GM21526 (cell line): ENCODE results near the gene SCRG1.
A peak's percentile ranks its signal among the peaks of the same experiment; 100 is the strongest.

Experiments used
- ATAC-seq: cut with Tn5 transposase; IDR thresholded peaks from one replicate; pipeline ENCODE4 v1.9.1; 2021; ENCODE audit warnings: moderate library complexity; ENCODE audit not compliant: unreplicated experiment, low FRiP score

SCRG1 gene

DNA sequence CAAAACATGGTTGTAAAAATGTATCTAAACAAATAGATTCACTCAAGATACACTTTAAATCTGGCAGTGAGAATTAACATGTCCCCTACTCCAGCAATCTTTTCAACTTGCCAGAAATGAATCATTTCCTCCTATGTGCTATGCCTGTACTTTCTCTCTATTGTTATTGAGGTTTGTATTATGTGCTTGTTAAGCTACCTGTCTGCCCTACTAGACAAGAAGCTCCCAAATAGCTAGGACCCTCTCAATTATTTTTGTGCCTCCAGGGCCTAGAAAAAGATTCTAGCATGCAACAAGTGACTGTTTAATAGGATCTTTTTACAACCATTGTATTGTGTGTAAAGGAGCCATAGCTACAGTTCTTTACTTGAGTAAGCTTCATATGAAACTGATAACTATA is 31.6 kb downstream of the SCRG1 start:
- ATAC-seq, result no peak

DNA sequence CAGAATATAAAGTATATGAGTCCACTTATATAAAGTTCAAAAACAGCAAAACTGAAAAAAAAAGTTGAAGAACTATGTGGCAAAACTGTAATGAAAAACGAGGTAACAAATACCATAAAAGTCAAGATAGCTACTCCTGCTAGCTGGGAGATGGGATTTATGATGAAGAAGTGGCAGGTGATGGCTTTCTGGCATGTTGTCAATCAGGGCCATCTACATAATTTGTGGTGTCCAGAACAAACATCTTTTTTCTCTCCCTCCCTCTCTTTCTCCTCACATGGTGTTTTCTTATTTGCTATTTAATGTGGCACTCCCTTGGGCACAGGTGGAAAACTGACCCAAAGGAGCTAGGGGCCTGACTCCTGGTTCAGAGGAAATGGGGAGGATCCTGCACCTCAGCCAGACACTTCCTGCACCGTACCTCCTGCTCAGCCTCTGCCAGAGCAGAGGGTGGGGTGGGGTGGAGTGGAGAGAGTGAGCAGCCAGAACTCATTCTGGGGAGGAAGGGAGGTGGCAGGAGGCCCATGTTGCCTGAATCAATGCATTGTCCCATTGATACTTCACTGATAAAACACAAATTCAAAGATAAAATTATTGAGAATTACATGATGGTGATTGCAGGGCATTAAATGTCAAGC is 33.4 kb downstream of the SCRG1 start:
- ATAC-seq, result no peak

DNA sequence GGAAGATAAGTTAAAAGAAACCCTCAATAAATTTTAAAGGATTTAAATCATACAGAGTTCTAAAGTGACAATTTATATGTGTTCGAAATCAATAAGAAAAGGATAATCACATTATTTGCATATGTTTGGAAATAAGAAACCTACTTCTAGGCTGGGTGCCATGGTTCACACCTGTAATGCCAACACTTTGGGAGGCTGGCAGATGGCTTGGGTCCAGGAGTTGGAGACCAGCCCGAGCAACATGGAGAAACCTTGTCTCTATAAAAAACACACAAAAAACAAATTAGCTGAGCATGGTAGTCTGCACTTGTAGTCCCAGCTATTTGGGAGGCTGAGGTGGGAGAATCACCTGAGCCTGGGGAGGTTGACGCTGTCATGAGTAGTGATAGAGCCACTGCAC is 36.2 kb downstream of the SCRG1 start:
- no peak for ATAC-seq

DNA sequence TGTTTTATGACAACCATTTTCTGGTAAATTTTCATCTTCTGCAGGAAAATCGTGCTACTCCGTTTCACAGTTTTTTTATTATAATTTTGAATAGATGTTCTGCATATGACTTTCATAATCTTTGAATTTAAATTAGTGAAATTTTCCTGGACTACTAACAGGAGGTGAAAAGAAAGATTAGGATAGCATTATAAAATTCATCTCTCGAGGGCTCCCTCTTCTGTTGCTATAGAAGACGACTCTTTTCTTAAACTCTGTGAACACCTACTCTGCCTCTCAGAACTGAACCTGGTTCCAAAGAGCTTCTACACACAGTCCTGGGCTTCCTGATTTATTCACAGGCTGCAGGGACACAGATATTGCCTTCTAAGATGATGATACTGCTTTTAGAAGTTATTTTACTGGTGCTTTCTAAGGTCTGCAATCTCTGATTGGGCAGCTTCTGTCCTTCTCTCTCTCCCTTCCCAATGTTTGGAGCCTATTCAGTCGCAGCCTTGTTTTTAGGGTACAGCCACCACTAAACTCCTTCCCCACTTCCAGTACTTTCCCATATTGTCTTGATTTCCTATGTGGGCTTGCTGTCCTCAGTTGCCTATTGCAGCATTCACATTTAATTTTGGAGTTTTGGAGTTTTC is 38.2 kb downstream of the SCRG1 start:
- no peak for ATAC-seq

DNA sequence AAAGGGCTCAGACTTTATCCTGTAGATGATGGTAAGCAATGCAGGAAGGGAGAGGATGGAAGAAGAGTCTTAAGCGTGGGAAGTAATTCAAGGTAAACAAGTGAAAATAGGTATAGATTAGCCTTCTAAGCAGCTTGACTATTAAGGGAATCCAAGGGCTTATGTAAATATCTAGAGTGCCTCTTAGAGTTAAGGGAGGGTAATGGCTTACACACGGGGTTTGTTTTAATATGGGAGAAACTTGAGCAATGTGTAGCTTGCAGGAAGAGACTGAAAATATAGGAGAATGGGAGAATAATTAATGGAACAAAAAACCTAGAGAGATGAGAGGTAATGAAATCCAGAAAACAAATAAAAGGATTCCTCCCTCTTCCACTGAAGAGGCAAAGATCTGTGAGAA is 41.0 kb downstream of the SCRG1 start:
- no peak for ATAC-seq

DNA sequence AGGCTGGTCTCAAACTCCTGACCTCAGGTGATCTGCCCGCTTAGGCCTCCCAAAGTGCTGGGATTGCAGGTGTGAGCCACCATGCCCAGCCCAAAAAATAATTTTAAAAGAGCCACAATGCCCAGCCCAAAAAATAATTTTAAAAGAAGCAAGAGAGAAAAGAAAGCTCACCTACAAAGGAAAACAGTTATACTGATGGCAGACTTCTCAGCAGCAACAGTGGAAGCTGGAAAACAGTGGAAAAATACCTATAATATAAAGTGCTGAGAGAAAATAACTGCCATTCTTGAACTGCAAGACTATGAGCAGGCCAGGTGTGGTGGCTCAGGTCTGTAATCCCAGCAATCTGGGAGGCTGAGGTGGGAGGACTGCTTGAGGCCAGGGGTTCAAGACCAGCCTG is 51.4 kb downstream of the SCRG1 start:
- no peak for ATAC-seq

DNA sequence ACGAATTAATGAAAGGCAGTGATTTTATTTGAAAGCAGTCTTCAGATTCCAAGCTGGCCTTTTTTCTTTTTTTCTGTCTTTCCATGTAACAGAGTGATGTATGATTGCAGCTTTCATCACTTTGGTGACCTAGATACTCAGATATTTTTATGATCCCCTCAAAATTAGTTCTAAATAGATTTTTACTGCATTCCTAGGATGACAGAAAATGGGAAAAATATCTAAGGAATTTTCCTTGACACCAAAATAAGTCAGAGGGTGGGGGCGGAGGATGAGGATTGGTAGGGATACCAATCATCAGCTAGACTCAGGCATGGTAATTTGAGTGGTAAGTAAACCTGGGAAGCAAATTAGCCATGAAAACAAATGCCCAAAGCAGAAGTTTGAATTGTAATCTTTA is 52.8 kb downstream of the SCRG1 start:
- no peak for ATAC-seq

DNA sequence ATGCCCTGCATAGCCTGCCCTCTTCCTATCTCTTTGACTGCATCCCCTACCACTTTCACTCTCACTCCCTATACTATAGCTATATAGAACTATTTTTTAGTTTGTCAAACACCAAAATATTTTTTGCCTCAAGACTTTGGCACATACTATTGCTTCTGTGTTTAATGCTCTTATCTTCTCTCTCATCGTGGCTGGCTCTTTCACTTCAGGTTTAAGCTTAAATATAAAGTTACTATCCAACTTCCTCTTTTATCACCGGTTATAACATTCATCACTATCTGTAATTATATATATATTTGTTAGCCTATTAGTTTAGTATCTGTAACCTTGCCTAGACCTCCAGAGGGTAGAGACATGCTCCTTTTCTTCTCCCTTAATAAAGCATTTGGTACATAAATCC is 53.3 kb downstream of the SCRG1 start:
- ATAC-seq, result no peak

DNA sequence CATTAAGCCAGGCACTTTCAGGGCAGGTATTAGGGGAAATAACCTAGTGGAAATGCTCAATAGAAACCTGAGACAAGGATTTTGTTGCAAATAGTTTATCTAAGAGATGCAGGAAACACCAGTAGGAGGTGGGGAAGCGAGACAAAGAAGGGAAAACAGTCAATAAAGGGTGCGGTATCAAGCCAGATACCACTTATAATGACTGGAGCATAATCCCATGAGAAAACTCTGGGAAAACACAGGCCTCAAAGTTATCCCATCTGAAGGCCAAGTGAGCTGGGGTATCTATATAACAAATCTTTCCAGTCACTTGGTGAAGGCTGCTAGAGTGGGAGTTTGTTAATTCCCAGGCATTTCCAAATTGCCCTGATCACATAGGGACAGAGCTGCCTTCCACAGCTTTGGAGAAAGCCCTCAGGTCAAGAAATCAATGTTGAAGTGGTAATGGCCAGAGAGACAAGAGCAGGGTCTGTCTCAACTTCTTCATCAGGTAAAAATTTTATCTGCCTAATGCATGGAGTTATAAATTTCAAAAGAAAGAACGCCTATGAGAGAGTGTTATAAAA is 55.0 kb downstream of the SCRG1 start:
- no peak for ATAC-seq

DNA sequence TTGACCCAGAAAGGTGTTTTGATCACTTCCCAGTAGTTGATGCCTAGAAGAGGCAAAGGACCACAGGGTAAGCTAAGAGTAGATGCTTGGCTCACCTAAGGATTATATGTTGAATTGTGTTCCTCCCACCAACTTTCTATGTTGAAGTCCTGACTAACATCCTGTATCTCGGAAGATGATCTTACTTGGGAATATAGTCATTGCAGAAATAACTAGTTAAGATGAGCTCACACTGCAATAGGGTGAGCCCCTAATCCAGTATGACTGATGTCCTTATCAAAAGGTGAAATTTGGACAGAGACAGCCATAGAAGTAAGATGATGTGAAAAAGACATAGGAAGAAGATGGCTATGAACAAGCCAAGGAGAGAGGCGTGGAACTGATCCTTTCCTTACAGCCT is 61.5 kb downstream of the SCRG1 start:
- no peak for ATAC-seq

DNA sequence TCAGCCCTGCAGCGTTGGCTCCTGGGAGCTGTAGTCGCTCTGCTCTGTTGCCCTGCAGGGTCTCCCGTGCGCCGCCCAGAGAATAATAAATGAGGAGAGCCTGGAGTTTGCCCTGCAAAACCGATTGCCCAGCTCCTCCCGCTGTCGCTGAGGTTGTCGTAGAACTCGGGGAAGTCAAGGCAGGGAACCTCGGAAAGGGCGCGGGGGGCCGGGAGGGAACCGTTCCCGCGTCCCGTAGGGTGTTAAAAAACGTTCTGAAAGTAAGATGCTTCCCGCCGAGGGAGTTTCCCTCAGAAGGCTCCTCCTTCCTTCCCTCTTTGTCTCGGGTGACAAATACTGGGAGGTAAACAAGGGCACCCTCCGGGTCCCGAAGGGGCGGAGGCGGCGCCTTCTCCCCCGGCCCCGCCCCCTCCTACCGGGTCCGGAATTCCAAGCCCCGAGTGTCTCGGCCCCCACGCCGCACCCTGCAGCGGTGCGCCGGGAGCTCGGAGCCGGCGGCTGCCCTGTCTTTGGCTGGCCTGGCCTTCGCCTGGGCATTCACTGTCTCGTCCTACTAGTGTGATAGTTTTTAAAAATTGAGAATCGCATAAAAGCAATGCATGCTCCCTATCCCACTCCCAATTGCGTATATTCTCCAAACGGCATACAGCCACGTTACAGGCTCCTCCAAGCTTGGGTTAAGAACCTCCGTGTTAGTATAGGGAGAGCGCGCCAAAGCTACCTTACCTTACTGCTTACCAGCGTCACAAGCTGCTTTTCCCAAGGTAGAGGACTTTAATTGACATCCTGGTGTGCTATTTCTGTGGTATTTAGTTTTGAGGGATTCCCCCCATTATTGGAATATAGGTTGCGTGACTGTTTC is 63.8 kb downstream of the SCRG1 start:
- ATAC-seq, result peak; percentile 30
